ENCODE measurements around the gene EBI3. TPM values are rescaled to one million over a fixed set of nuclear protein-coding genes. Genes with fewer than 3 reads are reported as not detected.

The EBI3 gene
- total RNA-seq, 1 experiment from 2014 or later, result not detected

DNA sequence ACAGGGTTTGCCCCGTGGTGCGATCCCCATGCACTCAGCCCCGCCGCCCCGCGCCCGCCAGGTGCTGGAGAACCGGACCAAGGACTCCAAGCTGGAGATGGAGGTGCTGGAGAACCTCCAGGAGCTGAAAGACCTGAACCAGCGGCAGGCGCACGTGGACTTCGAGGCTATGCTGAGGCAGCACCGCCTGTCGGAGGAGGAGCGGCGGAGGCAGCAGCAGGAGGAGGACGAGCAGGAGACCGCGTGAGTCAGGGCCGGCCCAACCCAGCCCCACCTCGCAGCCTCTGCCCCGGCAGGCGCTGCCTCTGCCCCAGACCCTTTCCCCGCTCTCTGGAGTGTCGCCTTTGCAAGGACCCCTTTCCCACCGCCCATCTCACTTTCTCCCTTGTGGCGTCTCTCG lies 28.9 kb downstream of the EBI3 start:
- BruUV-seq (replicated peaks), result no TSS peak
- no peaks in the 10 kb centered on the region for H3K27me3 ChIP-seq (ENCODE audit: insufficient read depth, low read depth)
- no peaks in the 10 kb centered on the region for H3K4me1 ChIP-seq (replicated peaks; ENCODE audit: insufficient read depth)
- H3K4me3 ChIP-seq, result no peak overlapping the region
- TF ChIP-seq EZH2 (IDR thresholded peaks at IDR 0.05; ENCODE audit: low read depth), result no peak
- TF ChIP-seq, protein P1, sequence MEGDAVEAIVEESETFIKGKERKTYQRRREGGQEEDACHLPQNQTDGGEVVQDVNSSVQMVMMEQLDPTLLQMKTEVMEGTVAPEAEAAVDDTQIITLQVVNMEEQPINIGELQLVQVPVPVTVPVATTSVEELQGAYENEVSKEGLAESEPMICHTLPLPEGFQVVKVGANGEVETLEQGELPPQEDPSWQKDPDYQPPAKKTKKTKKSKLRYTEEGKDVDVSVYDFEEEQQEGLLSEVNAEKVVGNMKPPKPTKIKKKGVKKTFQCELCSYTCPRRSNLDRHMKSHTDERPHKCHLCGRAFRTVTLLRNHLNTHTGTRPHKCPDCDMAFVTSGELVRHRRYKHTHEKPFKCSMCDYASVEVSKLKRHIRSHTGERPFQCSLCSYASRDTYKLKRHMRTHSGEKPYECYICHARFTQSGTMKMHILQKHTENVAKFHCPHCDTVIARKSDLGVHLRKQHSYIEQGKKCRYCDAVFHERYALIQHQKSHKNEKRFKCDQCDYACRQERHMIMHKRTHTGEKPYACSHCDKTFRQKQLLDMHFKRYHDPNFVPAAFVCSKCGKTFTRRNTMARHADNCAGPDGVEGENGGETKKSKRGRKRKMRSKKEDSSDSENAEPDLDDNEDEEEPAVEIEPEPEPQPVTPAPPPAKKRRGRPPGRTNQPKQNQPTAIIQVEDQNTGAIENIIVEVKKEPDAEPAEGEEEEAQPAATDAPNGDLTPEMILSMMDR (conservative IDR thresholded peaks at IDR 0.05), result no peak
- H3F3A ChIP-seq (ENCODE audit: insufficient read depth, low read depth), result no peaks in the 10 kb centered on the region
- H4K20me1 ChIP-seq (ENCODE audit: insufficient read depth), result no peaks in the 10 kb centered on the region
- H3K9me3 ChIP-seq (ENCODE audit: insufficient read depth, low read depth), result no peaks in the 10 kb centered on the region
- DNase-seq, result no peak
- no peaks in the 10 kb centered on the region for H3K9me2 ChIP-seq (ENCODE audit: insufficient read depth)
- H3K27ac ChIP-seq, result no peak overlapping the region
- POLR2A ChIA-PET (ENCODE audit: unreplicated experiment), result no interaction called here
- CTCF ChIA-PET, result no interaction called here
- no peak overlapping the region for H2AFZ ChIP-seq
- H3K4me2 ChIP-seq, result no peak overlapping the region
- H3K36me3 ChIP-seq (ENCODE audit: low read depth), result no peaks in the 10 kb centered on the region
- no peaks in the 10 kb centered on the region for H3K79me2 ChIP-seq (ENCODE audit: low read depth)
- intact Hi-C loops (cut with micrococcal nuclease; ENCODE audit: unreplicated experiment), result no loop called here

DNA sequence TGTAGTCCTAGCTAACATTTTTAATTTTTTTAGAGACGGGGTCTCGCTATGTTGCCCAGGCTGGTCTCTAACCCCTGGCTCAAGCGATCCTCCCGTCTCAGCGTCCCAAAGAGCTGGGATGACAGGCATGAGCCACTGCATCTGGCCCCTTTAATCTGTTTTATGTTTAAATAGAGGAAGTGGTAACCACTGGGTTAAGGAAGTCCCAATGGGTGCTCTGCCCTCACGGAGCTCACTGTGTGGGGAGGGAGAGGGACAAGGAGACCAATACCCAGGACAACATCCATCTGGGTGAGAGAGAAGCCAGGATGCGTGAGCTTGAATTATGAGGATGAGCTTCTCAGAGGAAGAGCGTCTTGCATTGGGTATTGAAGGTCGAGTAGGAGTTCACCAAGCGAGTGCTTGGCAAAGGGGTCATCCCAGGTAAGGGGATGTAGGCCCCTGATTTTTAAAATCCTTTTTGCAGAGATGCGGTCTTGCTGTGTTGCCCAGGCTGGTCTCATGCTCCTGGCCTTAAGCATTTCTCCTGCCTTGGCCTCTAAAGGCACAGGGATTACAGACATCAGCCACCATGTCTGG lies 31.4 kb downstream of the EBI3 start:
- CTCF ChIA-PET, result no interaction called here

DNA sequence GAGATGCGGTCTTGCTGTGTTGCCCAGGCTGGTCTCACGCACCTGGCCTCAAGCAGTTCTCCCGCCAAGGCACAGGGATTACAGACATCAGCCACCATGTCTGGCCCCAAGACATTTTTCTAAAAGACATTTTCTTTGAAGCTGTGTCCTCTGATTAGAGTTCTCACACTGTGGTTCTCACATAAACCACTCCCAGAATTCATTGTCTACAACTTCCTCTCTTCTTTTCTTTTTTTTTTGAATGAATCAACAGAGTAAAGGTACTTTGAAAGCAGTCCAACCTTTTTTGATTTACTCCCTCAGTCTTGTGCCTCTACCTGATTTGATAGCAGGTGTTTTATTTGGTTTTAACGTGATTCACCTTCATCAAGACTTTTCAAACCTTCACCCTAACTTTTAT lies 35.5 kb downstream of the EBI3 start:
- TF ChIP-seq, protein P1 (conservative IDR thresholded peaks at IDR 0.05), result no peak
- no peak for TF ChIP-seq EZH2 (IDR thresholded peaks at IDR 0.05; ENCODE audit: low read depth)
- Histone ChIP-seq H3K9me3 (ENCODE audit: insufficient read depth, low read depth) (no peaks in the 10 kb centered on the region), H3K4me1 (replicated peaks; ENCODE audit: insufficient read depth) (no peaks in the 10 kb centered on the region), H3K27me3 (ENCODE audit: insufficient read depth, low read depth) (no peaks in the 10 kb centered on the region), H3K9me2 (ENCODE audit: insufficient read depth) (no peaks in the 10 kb centered on the region), H3K4me2 (no peak overlapping the region), H3K36me3 (ENCODE audit: low read depth) (no peaks in the 10 kb centered on the region), H3F3A (ENCODE audit: insufficient read depth, low read depth) (no peaks in the 10 kb centered on the region), H3K4me3 (no peak overlapping the region), H3K27ac (no peak overlapping the region), H2AFZ (no peak overlapping the region), H3K79me2 (ENCODE audit: low read depth) (no peaks in the 10 kb centered on the region), H4K20me1 (ENCODE audit: insufficient read depth) (no peaks in the 10 kb centered on the region)
- ChIA-PET CTCF (no interaction called here), POLR2A (ENCODE audit: unreplicated experiment) (no interaction called here)
- intact Hi-C loops (cut with micrococcal nuclease; ENCODE audit: unreplicated experiment), result no loop called here
- no peak for DNase-seq
- BruUV-seq (replicated peaks), result no TSS peak

More for the DNA sequence above, 31.4 kb downstream of the EBI3 start:
- no peaks in the 10 kb centered on the region for H3F3A ChIP-seq (ENCODE audit: insufficient read depth, low read depth)
- no peaks in the 10 kb centered on the region for H3K4me1 ChIP-seq (replicated peaks; ENCODE audit: insufficient read depth)
- H3K9me2 ChIP-seq (ENCODE audit: insufficient read depth), result no peaks in the 10 kb centered on the region
- H3K79me2 ChIP-seq (ENCODE audit: low read depth), result no peaks in the 10 kb centered on the region
- no peaks in the 10 kb centered on the region for H3K9me3 ChIP-seq (ENCODE audit: insufficient read depth, low read depth)
- no peak for DNase-seq
- POLR2A ChIA-PET (ENCODE audit: unreplicated experiment), result no interaction called here
- no TSS peak for BruUV-seq (replicated peaks)
- intact Hi-C loops (cut with micrococcal nuclease; ENCODE audit: unreplicated experiment), result no loop called here
- no peaks in the 10 kb centered on the region for H3K27me3 ChIP-seq (ENCODE audit: insufficient read depth, low read depth)
- no peak overlapping the region for H3K27ac ChIP-seq
- TF ChIP-seq, protein P1 (conservative IDR thresholded peaks at IDR 0.05), result no peak
- no peak for TF ChIP-seq EZH2 (IDR thresholded peaks at IDR 0.05; ENCODE audit: low read depth)
- H4K20me1 ChIP-seq (ENCODE audit: insufficient read depth), result no peaks in the 10 kb centered on the region
- H3K4me3 ChIP-seq, result no peak overlapping the region
- no peak overlapping the region for H2AFZ ChIP-seq
- no peak overlapping the region for H3K4me2 ChIP-seq
- no peaks in the 10 kb centered on the region for H3K36me3 ChIP-seq (ENCODE audit: low read depth)

Data from PC-9 (cell line).